HEK293T (cell line): ENCODE results near the gene LDHAL6A.

ENCODE experiments used
- BHLHE40 ChIP-seq: fragments of 450-650 bp; IDR thresholded peaks from 2 replicates; pipeline ENCODE4 v1.6.1; 2016; ENCODE audit warnings: mild to moderate bottlenecking, moderate library complexity, borderline replicate concordance
- CTBP1 ChIP-seq: fragments of 450-650 bp; IDR thresholded peaks from 2 replicates; pipeline ENCODE4 v1.6.1; 2016; ENCODE audit warnings: borderline replicate concordance
- FOXA1 ChIP-seq: fragments of 450-650 bp; IDR thresholded peaks from 2 replicates; pipeline ENCODE4 v1.6.1; 2016; ENCODE audit warnings: mild to moderate bottlenecking
- FOXK2 ChIP-seq: fragments of 450-650 bp; IDR thresholded peaks from 2 replicates; pipeline ENCODE4 v1.6.1; 2016; ENCODE audit warnings: mild to moderate bottlenecking
- FOXM1 ChIP-seq: fragments of 450-650 bp; IDR thresholded peaks from 2 replicates; pipeline ENCODE4 v1.6.1; 2017; ENCODE audit warnings: mild to moderate bottlenecking, borderline replicate concordance
- LEF1 ChIP-seq: fragments of 450-650 bp; IDR thresholded peaks from 2 replicates; pipeline ENCODE4 v1.6.1; 2017; ENCODE audit warnings: mild to moderate bottlenecking, borderline replicate concordance
- NFRKB ChIP-seq: fragments of 450-650 bp; IDR thresholded peaks from 2 replicates; pipeline ENCODE4 v1.6.1; 2016; ENCODE audit warnings: mild to moderate bottlenecking, moderate library complexity
- PKNOX1 ChIP-seq: fragments of 450-650 bp; IDR thresholded peaks from 2 replicates; pipeline ENCODE4 v1.6.1; 2016
- SP1 ChIP-seq: fragments of 450-650 bp; IDR thresholded peaks from 2 replicates; pipeline ENCODE4 v1.6.1; 2017
- SUZ12 ChIP-seq: fragments of 450-650 bp; IDR thresholded peaks from 2 replicates; pipeline ENCODE4 v1.6.1; 2016; ENCODE audit warnings: mild to moderate bottlenecking
- TARDBP ChIP-seq: fragments of 450-650 bp; IDR thresholded peaks from 2 replicates; pipeline ENCODE4 v1.6.1; 2016

GRCh38 chr11:18429332-18429731 lies 26.3 kb upstream of the LDHAL6A start:
- TF ChIP-seq PKNOX1 (no peak), BHLHE40 (no peak), FOXK2 (no peak), CTBP1 (no peak), NFRKB (no peak), LEF1 (no peak), FOXM1 (no peak), FOXA1 (no peak), SUZ12 (no peak), SP1 (no peak), TARDBP (no peak)
